SH-SY5Y (cell line): ENCODE results near the gene KRT14.

Experiments used
- GATA2 ChIP-seq: IDR thresholded peaks from 2 replicates; pipeline ENCODE4 v1.6.1; 2011; ENCODE audit warnings: mild to moderate bottlenecking, low read depth, low read length
- GATA3 ChIP-seq: IDR thresholded peaks from 2 replicates; pipeline ENCODE4 v1.6.1; 2011; ENCODE audit warnings: low read depth, mild to moderate bottlenecking, low read length, moderate library complexity

DNA sequence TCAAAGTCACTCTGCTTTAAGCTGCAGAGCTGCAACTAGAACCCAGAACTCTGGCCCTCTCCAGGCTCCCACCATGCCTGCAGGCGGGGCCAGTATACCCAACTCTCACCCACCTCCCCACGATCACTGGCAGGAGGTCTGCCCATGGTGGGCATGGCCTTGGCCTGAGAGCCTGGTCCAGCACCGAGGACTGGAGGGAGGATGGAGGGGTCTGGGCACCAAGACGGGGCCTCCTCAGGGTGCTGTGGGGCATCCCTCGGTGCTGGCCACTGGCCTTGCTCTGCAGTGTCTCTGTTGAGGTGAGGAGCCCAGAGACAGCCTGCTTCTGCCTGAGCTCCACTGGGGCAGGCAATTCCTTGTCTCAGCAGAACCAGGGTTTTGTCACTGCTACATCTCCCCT lies 27.4 kb upstream of the KRT14 start:
- TF ChIP-seq GATA3 (no peak), GATA2 (no peak)
